ENCODE data around the gene NUDT21.

The NUDT21 gene

DNA sequence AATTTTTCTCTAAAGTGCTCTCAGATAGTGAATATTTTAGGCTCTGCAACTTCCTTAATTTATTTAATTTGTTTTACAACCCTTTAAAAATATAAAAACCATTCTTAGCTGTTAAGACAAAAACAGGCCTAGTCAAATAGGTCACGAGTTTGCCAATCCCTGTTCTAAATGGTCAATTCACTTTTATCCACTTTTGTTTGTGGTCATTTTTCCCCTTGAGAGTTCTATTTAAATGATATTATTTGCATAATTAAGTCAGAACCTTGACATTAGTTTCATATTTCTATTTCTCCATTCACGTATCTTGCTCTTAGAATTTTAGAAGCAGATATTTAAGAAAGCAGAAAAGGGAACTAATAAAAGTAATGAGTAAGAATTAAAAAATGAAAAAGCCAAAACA lies 29.8 kb downstream of the NUDT21 start:
- H3K36me3 ChIP-seq (ENCODE audit: control insufficient read depth in 2 of 2, insufficient read depth in 2 of 2, low read length in 2 of 2), result no peaks in the 10 kb centered on the region

GRCh38 chr16:56420613-56421012 lies 30.5 kb downstream of the NUDT21 start:
- Histone ChIP-seq H3K4me3 (ENCODE audit: low read length in 2 of 2) (no peak overlapping the region), H3K9ac (ENCODE audit: low read depth in 1 of 2, low read length in 2 of 2) (no peak overlapping the region), H3K36me3 (ENCODE audit: control insufficient read depth in 2 of 2, insufficient read depth in 2 of 2, low read length in 2 of 2) (no peaks in the 10 kb centered on the region), H3K27me3 (ENCODE audit: control insufficient read depth in 2 of 2, insufficient read depth in 2 of 2, low read length in 2 of 2) (no peaks in the 10 kb centered on the region), H3K9me3 (ENCODE audit: control insufficient read depth in 2 of 2, low read length in 2 of 2) (no peaks in the 10 kb centered on the region), H3K4me1 (ENCODE audit: control insufficient read depth in 2 of 2, insufficient read depth in 2 of 2, low read length in 2 of 2) (peaks cover 3 to 13% of the 10 kb centered on the region in 2 donors), H3K27ac (ENCODE audit: low read depth in 2 of 2, low read length in 2 of 2) (no peak overlapping the region)

More for the DNA sequence above, 29.8 kb downstream of the NUDT21 start:
- Histone ChIP-seq H3K9ac (ENCODE audit: low read depth in 1 of 2, low read length in 2 of 2) (no peak overlapping the region), H3K4me3 (ENCODE audit: low read length in 2 of 2) (no peak overlapping the region), H3K4me1 (ENCODE audit: control insufficient read depth in 2 of 2, insufficient read depth in 2 of 2, low read length in 2 of 2) (peaks cover 6 to 13% of the 10 kb centered on the region in 2 donors), H3K27me3 (ENCODE audit: control insufficient read depth in 2 of 2, insufficient read depth in 2 of 2, low read length in 2 of 2) (no peaks in the 10 kb centered on the region), H3K9me3 (ENCODE audit: control insufficient read depth in 2 of 2, low read length in 2 of 2) (no peaks in the 10 kb centered on the region), H3K27ac (ENCODE audit: low read depth in 2 of 2, low read length in 2 of 2) (no peak overlapping the region)

DNA sequence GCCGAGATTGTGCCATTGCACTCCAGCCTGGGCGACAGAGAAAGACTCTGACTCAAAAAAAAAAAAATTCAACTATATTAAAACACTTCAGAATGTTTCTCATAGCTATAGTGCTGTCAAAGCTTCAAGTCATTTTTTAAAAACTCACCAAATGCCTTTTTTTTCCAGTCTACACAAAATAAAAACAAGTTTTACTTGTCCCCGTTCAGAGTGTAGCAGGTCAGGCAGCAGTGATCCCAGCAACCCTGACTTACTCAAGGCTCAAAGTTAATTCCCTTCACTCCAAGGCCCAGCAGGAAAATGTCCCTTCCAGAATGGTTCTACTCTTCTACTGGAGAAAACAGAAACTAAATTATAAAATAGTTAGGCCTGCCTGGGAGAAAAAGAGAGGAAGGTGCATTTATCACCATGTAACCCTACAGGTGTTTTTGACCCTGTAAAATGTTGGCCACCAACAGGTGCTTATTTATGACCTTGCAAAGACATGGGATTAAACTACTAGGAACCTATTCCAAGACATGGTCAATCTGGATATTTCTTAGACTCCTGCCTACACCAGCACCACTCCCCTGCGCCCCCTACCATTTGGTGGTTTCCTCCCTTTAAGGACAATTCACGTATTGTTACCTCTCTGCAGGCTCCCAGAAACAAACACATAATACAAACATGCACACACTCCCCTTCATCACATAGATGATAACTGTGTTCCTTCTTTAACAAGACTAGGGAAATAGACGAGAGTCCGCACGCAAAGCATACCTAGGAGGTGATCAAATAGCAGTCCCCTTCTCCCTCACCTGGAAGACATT lies 31.2 kb downstream of the NUDT21 start:
- no peak overlapping the region for H3K4me3 ChIP-seq (ENCODE audit: low read length in 2 of 2)
- H3K9ac ChIP-seq (ENCODE audit: low read depth in 1 of 2, low read length in 2 of 2), result no peak overlapping the region
- H3K9me3 ChIP-seq (ENCODE audit: control insufficient read depth in 2 of 2, low read length in 2 of 2), result no peaks in the 10 kb centered on the region
- peaks cover 3 to 13% of the 10 kb centered on the region in 2 donors for H3K4me1 ChIP-seq (ENCODE audit: control insufficient read depth in 2 of 2, insufficient read depth in 2 of 2, low read length in 2 of 2)
- H3K27ac ChIP-seq (ENCODE audit: low read depth in 2 of 2, low read length in 2 of 2), result no peak overlapping the region
- no peaks in the 10 kb centered on the region for H3K27me3 ChIP-seq (ENCODE audit: control insufficient read depth in 2 of 2, insufficient read depth in 2 of 2, low read length in 2 of 2)
- H3K36me3 ChIP-seq (ENCODE audit: control insufficient read depth in 2 of 2, insufficient read depth in 2 of 2, low read length in 2 of 2), result no peaks in the 10 kb centered on the region

GRCh38 chr16:56417138-56417537 lies 34.0 kb downstream of the NUDT21 start:
- Histone ChIP-seq H3K27me3 (ENCODE audit: control insufficient read depth in 2 of 2, insufficient read depth in 2 of 2, low read length in 2 of 2) (no peaks in the 10 kb centered on the region), H3K4me1 (ENCODE audit: control insufficient read depth in 2 of 2, insufficient read depth in 2 of 2, low read length in 2 of 2) (no peaks in the 10 kb centered on the region), H3K27ac (ENCODE audit: low read depth in 2 of 2, low read length in 2 of 2) (no peak overlapping the region), H3K36me3 (ENCODE audit: control insufficient read depth in 2 of 2, insufficient read depth in 2 of 2, low read length in 2 of 2) (no peaks in the 10 kb centered on the region), H3K9ac (ENCODE audit: low read depth in 1 of 2, low read length in 2 of 2) (no peak overlapping the region), H3K9me3 (ENCODE audit: control insufficient read depth in 2 of 2, low read length in 2 of 2) (no peaks in the 10 kb centered on the region), H3K4me3 (ENCODE audit: low read length in 2 of 2) (no peak overlapping the region)

GRCh38 chr16:56415875-56416274 lies 35.3 kb downstream of the NUDT21 start:
- Histone ChIP-seq H3K9me3 (ENCODE audit: control insufficient read depth in 2 of 2, low read length in 2 of 2) (no peaks in the 10 kb centered on the region), H3K27ac (ENCODE audit: low read depth in 2 of 2, low read length in 2 of 2) (no peak overlapping the region), H3K36me3 (ENCODE audit: control insufficient read depth in 2 of 2, insufficient read depth in 2 of 2, low read length in 2 of 2) (peaks cover 0 to 5% of the 10 kb centered on the region in 2 donors)

GRCh38 chr16:56414366-56414765 lies 36.8 kb downstream of the NUDT21 start:
- Histone ChIP-seq H3K27ac (ENCODE audit: low read depth in 2 of 2, low read length in 2 of 2) (no peak overlapping the region), H3K27me3 (ENCODE audit: control insufficient read depth in 2 of 2, insufficient read depth in 2 of 2, low read length in 2 of 2) (no peaks in the 10 kb centered on the region), H3K9ac (ENCODE audit: low read depth in 1 of 2, low read length in 2 of 2) (no peak overlapping the region)

More at GRCh38 chr16:56415875-56416274, 35.3 kb downstream of the NUDT21 start:
- Histone ChIP-seq H3K27me3 (ENCODE audit: control insufficient read depth in 2 of 2, insufficient read depth in 2 of 2, low read length in 2 of 2) (no peaks in the 10 kb centered on the region), H3K4me1 (ENCODE audit: control insufficient read depth in 2 of 2, insufficient read depth in 2 of 2, low read length in 2 of 2) (no peaks in the 10 kb centered on the region), H3K9ac (ENCODE audit: low read depth in 1 of 2, low read length in 2 of 2) (no peak overlapping the region), H3K4me3 (ENCODE audit: low read length in 2 of 2) (no peak overlapping the region)

GRCh38 chr16:56413381-56413780 lies 37.8 kb downstream of the NUDT21 start:
- H3K27ac ChIP-seq (ENCODE audit: low read depth in 2 of 2, low read length in 2 of 2), result no peak overlapping the region
- H3K36me3 ChIP-seq (ENCODE audit: control insufficient read depth in 2 of 2, insufficient read depth in 2 of 2, low read length in 2 of 2), result peaks cover 0 to 12% of the 10 kb centered on the region in 2 donors
- H3K27me3 ChIP-seq (ENCODE audit: control insufficient read depth in 2 of 2, insufficient read depth in 2 of 2, low read length in 2 of 2), result no peaks in the 10 kb centered on the region
- H3K4me1 ChIP-seq (ENCODE audit: control insufficient read depth in 2 of 2, insufficient read depth in 2 of 2, low read length in 2 of 2), result peaks cover 0 to 8% of the 10 kb centered on the region in 2 donors
- no peak overlapping the region for H3K9ac ChIP-seq (ENCODE audit: low read depth in 1 of 2, low read length in 2 of 2)
- no peak overlapping the region for H3K4me3 ChIP-seq (ENCODE audit: low read length in 2 of 2)
- no peaks in the 10 kb centered on the region for H3K9me3 ChIP-seq (ENCODE audit: control insufficient read depth in 2 of 2, low read length in 2 of 2)

More at GRCh38 chr16:56414366-56414765, 36.8 kb downstream of the NUDT21 start:
- Histone ChIP-seq H3K36me3 (ENCODE audit: control insufficient read depth in 2 of 2, insufficient read depth in 2 of 2, low read length in 2 of 2) (peaks cover 0 to 5% of the 10 kb centered on the region in 2 donors), H3K9me3 (ENCODE audit: control insufficient read depth in 2 of 2, low read length in 2 of 2) (no peaks in the 10 kb centered on the region), H3K4me1 (ENCODE audit: control insufficient read depth in 2 of 2, insufficient read depth in 2 of 2, low read length in 2 of 2) (no peaks in the 10 kb centered on the region), H3K4me3 (ENCODE audit: low read length in 2 of 2) (no peak overlapping the region)

DNA sequence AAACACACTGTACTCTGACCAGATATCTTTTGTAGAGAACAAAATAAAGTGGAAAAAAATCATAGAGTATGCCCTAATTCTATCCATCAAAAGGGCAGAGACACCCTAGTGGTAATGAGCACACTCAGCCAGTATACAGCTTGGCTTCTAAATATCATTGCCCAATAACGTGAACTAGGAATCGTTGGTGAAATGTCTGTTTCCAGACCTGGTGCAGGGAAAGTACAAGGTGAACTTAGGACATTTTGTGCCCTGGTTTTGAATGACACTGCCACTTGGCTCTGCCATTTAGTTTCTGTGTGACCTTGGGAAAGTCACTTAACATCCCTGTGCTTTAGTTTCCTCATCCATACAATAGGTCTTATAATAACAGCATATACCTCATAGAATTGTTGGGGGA lies 39.5 kb downstream of the NUDT21 start:
- H3K9me3 ChIP-seq (ENCODE audit: control insufficient read depth in 2 of 2, low read length in 2 of 2), result no peaks in the 10 kb centered on the region
- no peak overlapping the region for H3K4me3 ChIP-seq (ENCODE audit: low read length in 2 of 2)
- H3K4me1 ChIP-seq (ENCODE audit: control insufficient read depth in 2 of 2, insufficient read depth in 2 of 2, low read length in 2 of 2), result peaks cover 0 to 16% of the 10 kb centered on the region in 2 donors
- peaks cover 4 to 21% of the 10 kb centered on the region in 2 donors for H3K36me3 ChIP-seq (ENCODE audit: control insufficient read depth in 2 of 2, insufficient read depth in 2 of 2, low read length in 2 of 2)
- H3K27me3 ChIP-seq (ENCODE audit: control insufficient read depth in 2 of 2, insufficient read depth in 2 of 2, low read length in 2 of 2), result no peaks in the 10 kb centered on the region
- H3K9ac ChIP-seq (ENCODE audit: low read depth in 1 of 2, low read length in 2 of 2), result no peak overlapping the region
- no peak overlapping the region for H3K27ac ChIP-seq (ENCODE audit: low read depth in 2 of 2, low read length in 2 of 2)

DNA sequence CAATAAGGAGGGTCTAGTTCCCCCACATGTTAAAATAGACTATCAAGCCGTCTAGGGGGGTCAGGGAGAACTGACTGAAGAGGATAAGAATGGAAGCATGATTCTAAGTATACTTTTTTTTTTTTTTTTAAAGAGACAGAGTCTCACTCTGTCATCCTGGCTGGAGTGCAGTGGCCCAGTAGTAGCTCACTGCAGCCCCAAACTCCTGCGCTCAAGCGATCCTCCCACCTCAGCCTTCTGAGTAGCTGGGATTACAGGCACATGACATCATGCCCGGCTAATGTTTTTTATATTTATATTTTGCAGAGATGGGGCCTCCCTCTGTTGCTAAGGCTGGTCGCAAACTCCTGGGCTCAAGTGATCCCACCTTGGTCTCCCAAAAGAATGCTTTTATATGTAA lies 40.0 kb downstream of the NUDT21 start:
- Histone ChIP-seq H3K4me1 (ENCODE audit: control insufficient read depth in 2 of 2, insufficient read depth in 2 of 2, low read length in 2 of 2) (peaks cover 0 to 16% of the 10 kb centered on the region in 2 donors), H3K9me3 (ENCODE audit: control insufficient read depth in 2 of 2, low read length in 2 of 2) (no peaks in the 10 kb centered on the region), H3K9ac (ENCODE audit: low read depth in 1 of 2, low read length in 2 of 2) (no peak overlapping the region), H3K36me3 (ENCODE audit: control insufficient read depth in 2 of 2, insufficient read depth in 2 of 2, low read length in 2 of 2) (peaks cover 4 to 21% of the 10 kb centered on the region in 2 donors), H3K4me3 (ENCODE audit: low read length in 2 of 2) (no peak overlapping the region), H3K27ac (ENCODE audit: low read depth in 2 of 2, low read length in 2 of 2) (no peak overlapping the region), H3K27me3 (ENCODE audit: control insufficient read depth in 2 of 2, insufficient read depth in 2 of 2, low read length in 2 of 2) (no peaks in the 10 kb centered on the region)

DNA sequence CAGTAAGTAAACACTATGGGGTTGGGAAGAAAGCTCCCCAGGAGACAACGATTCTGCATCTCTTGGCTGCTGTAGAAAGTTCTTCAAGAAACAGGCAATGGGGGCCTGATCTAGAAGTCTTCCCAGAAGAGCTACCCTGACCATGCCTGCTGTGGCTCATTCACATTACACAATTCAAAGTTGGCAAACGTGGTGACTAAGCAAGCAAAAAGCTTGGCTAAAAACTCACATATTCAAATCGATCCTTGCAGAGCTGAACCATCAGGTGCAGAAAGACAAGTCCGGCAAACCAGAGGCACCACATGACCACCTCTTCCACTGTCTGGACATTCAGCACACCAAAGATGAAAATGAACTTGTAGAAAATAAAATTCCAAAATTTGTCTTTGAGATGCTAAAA lies 41.9 kb downstream of the NUDT21 start:
- Histone ChIP-seq H3K9me3 (ENCODE audit: control insufficient read depth in 2 of 2, low read length in 2 of 2) (no peaks in the 10 kb centered on the region), H3K27ac (ENCODE audit: low read depth in 2 of 2, low read length in 2 of 2) (peak overlapping the region; percentile 66 to 80), H3K27me3 (ENCODE audit: control insufficient read depth in 2 of 2, insufficient read depth in 2 of 2, low read length in 2 of 2) (no peaks in the 10 kb centered on the region), H3K36me3 (ENCODE audit: control insufficient read depth in 2 of 2, insufficient read depth in 2 of 2, low read length in 2 of 2) (peaks cover 17 to 32% of the 10 kb centered on the region in 2 donors), H3K9ac (ENCODE audit: low read depth in 1 of 2, low read length in 2 of 2) (peak overlapping the region in 1 of 2 donors; percentile 16), H3K4me1 (ENCODE audit: control insufficient read depth in 2 of 2, insufficient read depth in 2 of 2, low read length in 2 of 2) (peaks cover 0 to 16% of the 10 kb centered on the region in 2 donors), H3K4me3 (ENCODE audit: low read length in 2 of 2) (peak overlapping the region in 1 of 2 donors; percentile 8)

All from mucosa of rectum (tissue), 2 donors.